IMR-90 (cell line): ENCODE data around the gene KAZN. TPM values are rescaled to one million over a fixed set of nuclear protein-coding genes. Genes with fewer than 3 reads are reported as not detected.

Source experiments
- ATAC-seq: fragments of 200-7000 bp; cut with Tn5 transposase; 2 replicates; pipeline ENCODE4 v1.9.1; 2020; ENCODE audit warnings: low read depth, mild to moderate bottlenecking, moderate library complexity
- BruUV-seq: library from RNA; stranded (reverse); fragments of 400-500 nt; replicated peaks from 2 replicates; lab custom pipeline; 2021; lab: Mats Ljungman, UMichigan
- CTCF ChIA-PET: fragments of 300-600 bp; formaldehyde crosslinking; extraction: SDS; loops from one replicate; lab custom pipeline; 2021; ENCODE audit warnings: antibody characterized with exemption; lab: Yijun Ruan, JAX
- POLR2A ChIA-PET: fragments of 300-600 bp; sonication (Branson Sonifier 250); formaldehyde crosslinking; loops from one replicate; lab custom pipeline; 2022; ENCODE audit warnings: antibody characterized with exemption; ENCODE audit not compliant: unreplicated experiment; lab: Charles Lee
- DNase-seq: peaks from one replicate; pipeline ENCODE4 v3.0.0; 2013
- H2AFZ ChIP-seq: replicated peaks from 2 replicates; pipeline ENCODE3; 2013; ENCODE audit warnings: low read length, mild to moderate bottlenecking; ENCODE audit not compliant: poor library complexity
- H2AK5ac ChIP-seq: 2 replicates; pipeline ENCODE4 v1.6.1; 2013; ENCODE audit warnings: low read depth, low read length, inconsistent platforms
- H2AK9ac ChIP-seq: replicated peaks from 2 replicates; pipeline ENCODE3; 2013; ENCODE audit warnings: mild to moderate bottlenecking, low read depth, low read length, moderate library complexity; ENCODE audit not compliant: poor library complexity
- H2BK120ac ChIP-seq: 2 replicates; pipeline ENCODE4 v1.6.1; 2013; ENCODE audit warnings: low read depth, low read length, inconsistent platforms
- H2BK15ac ChIP-seq: 3 replicates; pipeline ENCODE4 v1.6.1; 2013; ENCODE audit warnings: low read depth, low read length, inconsistent platforms
- H2BK20ac ChIP-seq: 2 replicates; pipeline ENCODE4 v1.6.1; 2013; ENCODE audit warnings: low read depth, mild to moderate bottlenecking, inconsistent platforms, low read length, moderate library complexity
- H2BK5ac ChIP-seq: 2 replicates; pipeline ENCODE4 v1.6.1; 2013; ENCODE audit warnings: mild to moderate bottlenecking, low read depth, low read length, inconsistent platforms; ENCODE audit not compliant: poor library complexity, severe bottlenecking
- H3K14ac ChIP-seq: replicated peaks from 2 replicates; pipeline ENCODE4 v1.6.1; 2013; ENCODE audit warnings: low read depth, low read length, inconsistent platforms
- H3K18ac ChIP-seq: 2 replicates; pipeline ENCODE4 v1.6.1; 2013; ENCODE audit warnings: low read depth, low read length, control low read depth
- H3K23ac ChIP-seq: 2 replicates; pipeline ENCODE4 v1.6.1; 2013; ENCODE audit warnings: low read depth, low read length, inconsistent platforms
- H3K27ac ChIP-seq: 2 replicates; pipeline ENCODE4 v1.5.1; 2013; ENCODE audit warnings: mild to moderate bottlenecking, control low read depth, low read length; ENCODE audit not compliant: insufficient read depth
- H3K27me3 ChIP-seq: 2 replicates; pipeline ENCODE4 v1.6.1; 2013; ENCODE audit warnings: low read length; ENCODE audit not compliant: control insufficient read depth, insufficient read depth
- H3K36me3 ChIP-seq: 2 replicates; pipeline ENCODE4 v1.6.1; 2013; ENCODE audit warnings: low read length, mixed read lengths; ENCODE audit not compliant: control insufficient read depth, insufficient read depth
- H3K4ac ChIP-seq: 2 replicates; pipeline ENCODE4 v1.6.1; 2013; ENCODE audit warnings: low read depth, low read length, inconsistent platforms
- H3K4me1 ChIP-seq: 2 replicates; pipeline ENCODE4 v1.6.1; 2013; ENCODE audit warnings: low read length, mixed read lengths; ENCODE audit not compliant: control insufficient read depth, insufficient read depth
- H3K4me2 ChIP-seq: 2 replicates; pipeline ENCODE4 v1.6.1; 2013; ENCODE audit warnings: low read depth, mild to moderate bottlenecking, control low read depth, low read length, moderate library complexity
- H3K4me3 ChIP-seq: 2 replicates; pipeline ENCODE4 v1.5.1; 2013; ENCODE audit warnings: low read depth, mild to moderate bottlenecking, control low read depth, low read length, moderate library complexity; ENCODE audit not compliant: insufficient read depth
- H3K56ac ChIP-seq: 2 replicates; pipeline ENCODE4 v1.6.1; 2013; ENCODE audit warnings: low read length, inconsistent platforms; ENCODE audit not compliant: insufficient read depth; ENCODE audit errors: extremely low read depth
- H3K79me1 ChIP-seq, 2 experiments: 2 replicates each; pipeline ENCODE4 v1.6.1; 2013; ENCODE audit warnings: low read length in 2 of 2, inconsistent platforms in 1 of 2, low read depth in 1 of 2
- H3K9ac ChIP-seq: 2 replicates; pipeline ENCODE4 v1.6.1; 2013; ENCODE audit warnings: low read depth, low read length, control low read depth
- H3K9me1 ChIP-seq: 2 replicates; pipeline ENCODE4 v1.6.1; 2013; ENCODE audit warnings: low read length, inconsistent platforms; ENCODE audit not compliant: insufficient read depth
- H3K9me3 ChIP-seq: 2 replicates; pipeline ENCODE4 v1.6.1; 2013; ENCODE audit warnings: low read length; ENCODE audit not compliant: control insufficient read depth, insufficient read depth
- H4K20me1 ChIP-seq: 2 replicates; pipeline ENCODE4 v1.6.1; 2013; ENCODE audit warnings: low read length, inconsistent platforms; ENCODE audit not compliant: insufficient read depth
- H4K5ac ChIP-seq: 2 replicates; pipeline ENCODE4 v1.6.1; 2013; ENCODE audit warnings: mild to moderate bottlenecking, low read depth, low read length, control low read depth
- H4K8ac ChIP-seq, 2 experiments: 2 replicates each; pipeline ENCODE4 v1.6.1; 2013; ENCODE audit warnings: low read depth in 2 of 2, low read length in 2 of 2, control low read depth in 1 of 2, inconsistent platforms in 1 of 2
- H4K91ac ChIP-seq: 2 replicates; pipeline ENCODE4 v1.6.1; 2013; ENCODE audit warnings: low read depth, low read length, inconsistent platforms; ENCODE audit not compliant: insufficient read depth
- BHLHE40 ChIP-seq: fragments of 150-350 bp; IDR thresholded peaks from 2 replicates; pipeline ENCODE4 v1.6.1; 2016; ENCODE audit warnings: mild to moderate bottlenecking, low read depth, low read length
- CEBPB ChIP-seq: IDR thresholded peaks from 2 replicates; pipeline ENCODE4 v1.6.1; 2012; ENCODE audit warnings: low read depth, low read length, improper control_type of control experiment
- CHD1 ChIP-seq: IDR thresholded peaks from 2 replicates; pipeline ENCODE4 v1.6.1; 2012; ENCODE audit warnings: low read depth, low read length, improper control_type of control experiment
- CTCF ChIP-seq: conservative IDR thresholded peaks from 2 replicates; pipeline ENCODE4 v1.5.1; 2012; ENCODE audit warnings: mild to moderate bottlenecking, low read depth, low read length, improper control_type of control experiment
- ELK1 ChIP-seq: fragments of 150-350 bp; IDR thresholded peaks from 2 replicates; pipeline ENCODE4 v1.6.1; 2016; ENCODE audit warnings: low read depth, mild to moderate bottlenecking, low read length, moderate library complexity, borderline replicate concordance
- MAFK ChIP-seq: IDR thresholded peaks from 2 replicates; pipeline ENCODE4 v1.6.1; 2012; ENCODE audit warnings: low read depth, low read length, improper control_type of control experiment
- MXI1 ChIP-seq: IDR thresholded peaks from 2 replicates; pipeline ENCODE4 v1.6.1; 2012; ENCODE audit warnings: low read depth, mild to moderate bottlenecking, low read length, moderate library complexity, borderline replicate concordance
- NFE2L2 ChIP-seq: fragments of 150-350 bp; IDR thresholded peaks from 2 replicates; pipeline ENCODE4 v1.6.1; 2016; ENCODE audit warnings: low read depth, mild to moderate bottlenecking, low read length
- POLR2A ChIP-seq: IDR thresholded peaks from 2 replicates; pipeline ENCODE4 v1.6.1; 2012; ENCODE audit warnings: mild to moderate bottlenecking, low read depth, low read length
- RCOR1 ChIP-seq: IDR thresholded peaks from 2 replicates; pipeline ENCODE4 v1.6.1; 2012; ENCODE audit warnings: mild to moderate bottlenecking, low read length, improper control_type of control experiment; ENCODE audit not compliant: insufficient replicate concordance
- RFX5 ChIP-seq: IDR thresholded peaks from 2 replicates; pipeline ENCODE4 v1.8.0; 2012; ENCODE audit warnings: low read depth, mild to moderate bottlenecking, low read length, moderate library complexity
- SMC3 ChIP-seq: fragments of 150-350 bp; IDR thresholded peaks from 2 replicates; pipeline ENCODE4 v1.6.1; 2016; ENCODE audit warnings: low read depth, mild to moderate bottlenecking, antibody characterized with exemption, low read length, moderate library complexity
- WGBS, 2 experiments: methylation state at CpG; one replicate each; pipeline versions ENCODE4 v1.1.5 to v1.1.7; 2013; ENCODE audit warnings: missing lambda C conversion rate in 2 of 2; ENCODE audit not compliant: insufficient read length in 1 of 2; ENCODE audit errors: extremely low coverage in 2 of 2; 5-methylcytosine and 5-hydroxymethylcytosine counted together
- dilution Hi-C: fragments of 300-500 bp; cut with HindIII; formaldehyde crosslinking; loops from one replicate; pipeline ENCODE4 v1.14.3; 2018; ENCODE audit warnings: low sequenced_read_pairs; ENCODE audit not compliant: unreplicated experiment
- in situ Hi-C: fragments of 300-500 bp; cut with MboI; formaldehyde crosslinking; loops from 3 replicates; pipeline ENCODE4 v1.14.3; 2019; ENCODE audit warnings: low sequenced_read_pairs, inconsistent platforms, mixed read lengths
- intact Hi-C: fragments of 100-400 bp; cut with micrococcal nuclease; formaldehyde crosslinking; loops from 2 replicates; pipeline ENCODE4 v1.10.0; 2022
- polyA plus RNA-seq, 3 experiments: library from polyadenylated mRNA; depleted of rRNA; stranded (reverse); fragments of >200 nt; gene quantifications; 2 replicates each; pipeline ENCODE4 v1.2.3, GENCODE V29; 2012; ENCODE audit warnings: low replicate concordance in 1 of 3
- total RNA-seq: library from RNA; depleted of rRNA; stranded (reverse); fragments of >200 nt; gene quantifications from 2 replicates; pipeline ENCODE4 v1.2.3, GENCODE V29; 2012

KAZN gene
- total and polyA plus RNA-seq, 2 of the 4 experiments (the other 2 are of a cell fraction) = 5.2 to 10.5 TPM

DNA sequence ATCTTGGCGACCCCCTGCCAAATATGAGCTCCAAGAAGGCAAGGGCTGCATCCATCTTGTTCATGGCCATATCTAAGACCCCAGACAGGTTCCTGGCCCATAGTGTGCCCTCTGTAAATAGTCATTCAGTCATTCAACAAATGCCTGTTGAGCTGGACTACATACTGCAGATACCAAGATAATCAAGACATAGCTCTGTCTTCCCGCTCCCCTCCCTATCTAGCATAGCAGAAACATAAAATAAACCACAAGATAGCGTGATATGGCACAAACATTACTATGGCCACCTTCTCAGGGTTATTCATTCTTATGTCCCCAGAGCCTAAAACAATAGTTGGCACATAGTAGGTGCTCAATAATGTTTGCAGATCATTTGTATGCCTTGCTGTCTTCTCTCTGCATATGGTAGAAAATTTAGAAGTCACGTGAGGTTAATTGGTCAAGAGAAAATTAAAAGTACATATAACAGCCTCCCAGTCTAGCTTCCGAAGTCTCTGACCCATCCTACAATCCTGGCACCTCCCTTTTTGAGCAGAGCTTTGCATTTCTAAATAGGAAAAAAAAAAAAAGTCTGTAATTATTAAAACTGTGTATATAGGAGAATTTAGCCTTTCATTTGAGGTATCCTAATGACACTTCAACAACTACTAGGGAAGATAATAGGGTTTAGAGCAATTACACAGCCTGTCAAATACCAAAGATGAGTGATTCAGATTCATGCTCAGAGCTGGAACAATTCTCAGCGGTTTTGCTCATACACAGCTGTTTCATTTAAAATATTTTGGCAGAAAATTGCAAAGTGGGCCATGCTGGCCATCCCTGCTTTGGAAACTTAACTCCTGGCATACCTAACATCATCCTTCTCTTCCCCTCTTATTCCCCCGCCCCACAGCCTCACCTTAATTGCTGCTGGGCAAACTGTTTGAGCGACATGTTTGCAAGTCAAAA, 219.0 kb downstream of the KAZN start:
- Histone ChIP-seq H3K27ac (no peak overlapping the region), H2BK15ac (no peak overlapping the region), H2BK20ac (no peak overlapping the region), H2BK5ac (no peak overlapping the region), H3K9ac (no peak overlapping the region), H3K4me2 (no peak overlapping the region), H3K27me3 (peaks cover 3% of the 10 kb centered on the region; the same call in 1 of the 2 replicates), H4K20me1 (no peaks in the 10 kb centered on the region), H2AK5ac (no peak overlapping the region), H3K4me1 (no peaks in the 10 kb centered on the region; the same call in 1 of the 2 replicates), H2AK9ac (no peak overlapping the region), H3K9me3 (no peaks in the 10 kb centered on the region), H4K5ac (no peak overlapping the region), H4K91ac (no peak overlapping the region), H3K18ac (no peak overlapping the region), H3K79me1 (no peaks in the 10 kb centered on the region), H3K9me1 (no peaks in the 10 kb centered on the region; the same call in 1 of the 2 replicates), H3K4ac (no peak overlapping the region), H3K23ac (no peak overlapping the region), H3K56ac (no peak overlapping the region), H2BK120ac (no peak overlapping the region), H4K8ac (no peak overlapping the region), H3K14ac (no peak overlapping the region), H3K4me3 (no peak overlapping the region), H2AFZ (no peak overlapping the region), H3K36me3 (no peaks in the 10 kb centered on the region)
- intact Hi-C loops = no loop called here
- TF ChIP-seq BHLHE40 (no peak), SMC3 (no peak), CEBPB (no peak), RFX5 (no peak), ELK1 (no peak), CHD1 (no peak), CTCF (no peak), MXI1 (no peak), RCOR1 (no peak), MAFK (no peak), POLR2A (no peak), NFE2L2 (no peak)
- no TSS peak for BruUV-seq
- dilution Hi-C loops = no loop called here
- ChIA-PET POLR2A (no interaction called here), CTCF (no interaction called here)
- 78% methylated on average over 3 of the region's 8 CpGs; no CpG with 5 or more reads in 1 of the 2 experiments for WGBS, 2 experiments
- 0 out of 2 replicates have a peak, but pooled peaks have one; percentile 37 for ATAC-seq
- no peak for DNase-seq
- in situ Hi-C loops = no loop called here
